Common myeloid progenitor, CD34-positive (primary cell): Measurements from ENCODE around the gene MAN1A1.

Experiments
- CTCF ChIA-PET: fragments of 350-600 bp; sonication (Branson Sonifier 250); formaldehyde crosslinking; loops from one replicate; lab custom pipeline; 2021; ENCODE audit warnings: antibody characterized with exemption; lab: Charles Lee
- POLR2A ChIA-PET: fragments of 350-600 bp; sonication (Branson Sonifier 250); formaldehyde crosslinking; loops from one replicate; lab custom pipeline; 2021; ENCODE audit warnings: antibody characterized with exemption; lab: Charles Lee
- DNase-seq, 3 donors: peaks; one replicate each; pipeline versions ENCODE4 v3.0.0 to v3.0.0-alpha.2; 2013
- H3K27ac ChIP-seq, 2 experiments: 1 replicate in 1 of 2; 2 replicates in 1 of 2; pipeline ENCODE4 v1.7.0; 2013; ENCODE audit warnings: inconsistent platforms in 2 of 2, low read length in 2 of 2, mild to moderate bottlenecking in 2 of 2, low read depth in 1 of 2, moderate library complexity in 1 of 2; ENCODE audit not compliant: severe bottlenecking in 2 of 2, insufficient read depth in 1 of 2, poor library complexity in 1 of 2
- H3K27me3 ChIP-seq, 5 experiments: replicated peaks in 2 of 5; 1 replicate in 3 of 5; 2 replicates in 2 of 5; pipeline versions ENCODE4 v1.6.1 to v1.7.0; 2013; ENCODE audit warnings: low read length in 4 of 5, mild to moderate bottlenecking in 2 of 5, moderate library complexity in 2 of 5, inconsistent platforms in 1 of 5; ENCODE audit not compliant: insufficient read depth in 5 of 5, control insufficient read depth in 4 of 5
- H3K36me3 ChIP-seq, 4 experiments: 1 replicate in 2 of 4; 2 replicates in 2 of 4; pipeline versions ENCODE4 v1.6.1 to v1.7.0; 2013; ENCODE audit warnings: low read length in 3 of 4, control low read depth in 1 of 4, mild to moderate bottlenecking in 1 of 4; ENCODE audit not compliant: control insufficient read depth in 4 of 4, insufficient read depth in 4 of 4
- H3K4me1 ChIP-seq, 4 experiments: 1 replicate in 3 of 4; 2 replicates in 1 of 4; pipeline versions ENCODE4 v1.6.1 to v1.7.1; 2013; ENCODE audit warnings: low read length in 3 of 4, mild to moderate bottlenecking in 3 of 4, control low read depth in 1 of 4, inconsistent platforms in 1 of 4, moderate library complexity in 1 of 4; ENCODE audit not compliant: control insufficient read depth in 4 of 4, insufficient read depth in 4 of 4; ENCODE audit errors: control extremely low read depth in 1 of 4
- H3K4me3 ChIP-seq, 7 experiments: 1 replicate in 4 of 7; 2 replicates in 3 of 7; pipeline versions ENCODE4 v1.5.1 to v1.7.0; 2013; ENCODE audit warnings: mild to moderate bottlenecking in 7 of 7, low read length in 6 of 7, moderate library complexity in 6 of 7, inconsistent platforms in 2 of 7, low read depth in 2 of 7, control low read depth in 1 of 7; ENCODE audit not compliant: insufficient read depth in 4 of 7, control insufficient read depth in 1 of 7; ENCODE audit errors: extremely low read depth in 1 of 7
- H3K9me3 ChIP-seq, 5 experiments: 1 replicate in 4 of 5; 2 replicates in 1 of 5; pipeline versions ENCODE4 v1.6.1 to v1.7.1; 2013; ENCODE audit warnings: low read length in 4 of 5, mild to moderate bottlenecking in 2 of 5, inconsistent platforms in 1 of 5, low read depth in 1 of 5, moderate library complexity in 1 of 5; ENCODE audit not compliant: control insufficient read depth in 4 of 5, insufficient read depth in 2 of 5; ENCODE audit errors: control extremely low read depth in 1 of 5
- WGBS: methylation state at CpG from one replicate; pipeline ENCODE4 v1.1.5; 2013; ENCODE audit not compliant: insufficient coverage; 5-methylcytosine and 5-hydroxymethylcytosine counted together

MAN1A1 gene

GRCh38 chr6:119137194-119138072 is 212.1 kb downstream of the MAN1A1 start:
- CTCF ChIA-PET = interaction anchor here (0.6 to 5.1 kb wide), 6 partner anchors 8 to 41 kb away, joined by 3 to 31 read pairs (median 6); no protein-coding TSS in a partner anchor
- peak in 2 of 3 donors; percentile 57 to 65 for DNase-seq
- no peak overlapping the region for H3K4me3 ChIP-seq
- WGBS = 74% methylated on average over 3 of the region's 5 CpGs
- POLR2A ChIA-PET = interaction anchor here (0.6 kb wide), 1 partner anchor 72 kb away, joined by 3 read pairs; no protein-coding TSS in a partner anchor
- H3K27ac ChIP-seq = peak overlapping the region in 1 of 2 experiments; percentile 66
- peaks cover 2 to 32% (median 15%) of the 10 kb centered on the region in 4 experiments for H3K4me1 ChIP-seq
- H3K27me3 ChIP-seq = no peaks in the 10 kb centered on the region
- H3K9me3 ChIP-seq = no peaks in the 10 kb centered on the region
- no peaks in the 10 kb centered on the region for H3K36me3 ChIP-seq

DNA sequence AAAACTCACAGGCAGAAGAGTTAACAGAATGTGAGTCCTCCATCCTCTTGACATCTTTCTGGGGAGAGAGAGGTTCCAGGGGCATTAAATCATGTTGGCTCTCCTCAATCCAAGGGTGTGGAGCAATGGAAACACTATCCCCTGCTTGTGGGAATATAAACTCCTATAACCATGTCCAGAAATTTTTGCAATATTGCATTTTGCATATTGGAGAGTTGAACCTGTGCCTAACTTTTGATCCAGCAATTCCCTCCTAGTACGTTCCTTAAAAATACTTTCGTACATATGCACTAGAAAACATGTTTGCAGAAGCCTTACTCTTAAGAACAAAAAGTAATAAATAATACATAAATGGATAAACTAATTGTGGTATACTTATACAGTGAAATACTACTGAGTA is 214.8 kb downstream of the MAN1A1 start:
- DNase-seq = no peak
- no CpG with 5 or more reads among the region's 2 CpGs for WGBS
- no peaks in the 10 kb centered on the region for H3K27me3 ChIP-seq
- H3K27ac ChIP-seq = no peak overlapping the region
- H3K36me3 ChIP-seq = no peaks in the 10 kb centered on the region
- no peak overlapping the region for H3K4me3 ChIP-seq
- ChIA-PET CTCF (no interaction called here), POLR2A (no interaction called here)
- peaks cover 2 to 28% (median 15%) of the 10 kb centered on the region in 4 experiments for H3K4me1 ChIP-seq
- no peaks in the 10 kb centered on the region for H3K9me3 ChIP-seq

DNA sequence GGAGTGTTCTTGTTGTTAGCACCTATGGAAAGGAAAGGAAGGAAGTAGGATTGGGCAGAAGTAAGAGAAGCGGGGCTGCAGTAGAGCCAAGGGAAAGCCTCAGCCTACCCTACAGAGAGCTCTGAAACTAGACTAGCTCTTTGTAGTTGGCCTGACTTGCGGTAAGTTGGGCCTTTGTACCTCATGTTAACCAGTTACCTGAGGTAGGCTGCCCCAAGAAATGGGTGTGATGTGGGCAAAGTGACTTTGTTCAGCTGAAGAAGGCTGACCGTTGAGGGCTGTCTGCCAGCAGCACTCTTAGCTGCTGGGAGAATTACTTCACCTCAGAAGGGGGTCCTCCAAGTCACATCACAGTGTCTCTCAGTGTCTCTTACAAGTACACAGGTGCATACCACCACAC is 216.2 kb downstream of the MAN1A1 start:
- ChIA-PET POLR2A (no interaction called here), CTCF (interaction anchor here (2.0 kb wide), 1 partner anchor 14 kb away, joined by 8 read pairs; no protein-coding TSS in a partner anchor)
- H3K36me3 ChIP-seq = no peaks in the 10 kb centered on the region
- no peak overlapping the region for H3K4me3 ChIP-seq
- no peaks in the 10 kb centered on the region for H3K27me3 ChIP-seq
- 100% methylated on average over 3 of the region's 3 CpGs for WGBS
- peaks cover 2 to 16% (median 11%) of the 10 kb centered on the region in 4 experiments for H3K4me1 ChIP-seq
- DNase-seq = no peak
- H3K27ac ChIP-seq = no peak overlapping the region
- H3K9me3 ChIP-seq = no peaks in the 10 kb centered on the region

GRCh38 chr6:119132261-119132981 is 217.1 kb downstream of the MAN1A1 start:
- WGBS = 95% methylated on average over 6 of the region's 6 CpGs
- Histone ChIP-seq H3K27ac (no peak overlapping the region), H3K9me3 (no peaks in the 10 kb centered on the region), H3K4me3 (no peak overlapping the region), H3K4me1 (peaks cover 0 to 6% (median 4%) of the 10 kb centered on the region in 4 experiments), H3K36me3 (no peaks in the 10 kb centered on the region), H3K27me3 (no peaks in the 10 kb centered on the region)
- POLR2A ChIA-PET = no interaction called here
- CTCF ChIA-PET = interaction anchor here (1.1 to 2.0 kb wide), 4 partner anchors 13 to 46 kb away, joined by 3 to 8 read pairs (median 5); no protein-coding TSS in a partner anchor
- no peak for DNase-seq

DNA sequence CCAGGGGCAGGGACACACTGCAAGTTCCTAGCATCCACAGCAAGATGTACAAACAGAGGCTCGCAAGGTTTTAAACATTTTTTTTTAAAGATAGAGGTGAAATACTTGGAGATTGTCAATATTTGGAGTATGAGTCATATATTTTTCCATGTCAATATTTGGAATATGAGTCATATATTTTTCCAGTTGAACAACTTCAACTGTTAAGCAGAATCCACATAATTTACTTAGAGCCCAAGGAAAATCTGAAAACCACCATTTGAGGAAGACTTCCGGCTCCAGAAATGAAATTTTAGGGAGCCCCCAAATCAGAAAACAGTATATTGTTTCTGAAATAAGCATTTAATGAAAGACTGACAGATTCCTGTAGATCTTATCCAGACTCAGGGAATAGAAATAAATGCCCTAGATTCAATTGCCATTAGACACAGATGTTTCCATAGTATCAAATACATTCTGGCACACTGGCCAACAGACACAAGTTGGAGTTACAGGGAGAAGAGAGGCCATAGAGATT is 219.5 kb downstream of the MAN1A1 start:
- no peak for DNase-seq
- no peak overlapping the region for H3K27ac ChIP-seq
- no peaks in the 10 kb centered on the region for H3K9me3 ChIP-seq
- no CpG with 5 or more reads among the region's 2 CpGs for WGBS
- ChIA-PET POLR2A (no interaction called here), CTCF (interaction anchor here (0.8 to 1.7 kb wide), 6 partner anchors 8 to 65 kb away, joined by 3 to 8 read pairs (median 6); no protein-coding TSS in a partner anchor)
- no peaks in the 10 kb centered on the region for H3K4me1 ChIP-seq
- H3K27me3 ChIP-seq = no peaks in the 10 kb centered on the region
- H3K36me3 ChIP-seq = no peaks in the 10 kb centered on the region
- H3K4me3 ChIP-seq = no peak overlapping the region

GRCh38 chr6:119129148-119129967 is 220.2 kb downstream of the MAN1A1 start:
- no peaks in the 10 kb centered on the region for H3K4me1 ChIP-seq
- H3K27ac ChIP-seq = no peak overlapping the region
- ChIA-PET CTCF (interaction anchor here (0.5 to 1.7 kb wide), 11 partner anchors 9 to 641 kb away, joined by 3 to 8 read pairs (median 4); no protein-coding TSS in a partner anchor), POLR2A (no interaction called here)
- no peaks in the 10 kb centered on the region for H3K9me3 ChIP-seq
- no peaks in the 10 kb centered on the region for H3K27me3 ChIP-seq
- no peaks in the 10 kb centered on the region for H3K36me3 ChIP-seq
- peak; percentile 69 to 87 (median 80) for DNase-seq
- 52% methylated on average over 2 of the region's 4 CpGs for WGBS
- no peak overlapping the region for H3K4me3 ChIP-seq
